Suppressor macrophage treated with lipopolysaccharide for 1 hour (primary cell): ENCODE data around the gene RNF5.
"Not testable (repeated sequence)": the region's sequence is repeated elsewhere in the genome, so short reads cannot be mapped to it uniquely, and the experiment has no call there.

Experiments
- DNase-seq, 3 donors: peaks; one replicate each; pipeline ENCODE4 v3.0.0-alpha.2; 2020 to 2022

Gene RNF5

GRCh38 chr6:32176476-32177182 lies 1.6 kb upstream of the RNF5 start:
- peak in 1 of 3 donors; percentile 29 for DNase-seq

- peak in 1 of 3 donors; percentile 55 for DNase-seq
Measured at GRCh38 chr6:32177183-32177787, 920 bp upstream of the RNF5 start.

- DNase-seq, result no peak
Measured at GRCh38 chr6:32178547-32179440, 589 bp downstream of the RNF5 start.

GRCh38 chr6:32179766-32180405 lies 1.7 kb downstream of the RNF5 start:
- DNase-seq, result no peak

GRCh38 chr6:32181148-32181702 lies 3.0 kb downstream of the RNF5 start:
- DNase-seq, result no peak

- DNase-seq, result no peak
Measured at GRCh38 chr6:32181915-32182529, 3.8 kb downstream of the RNF5 start.

- no peak for DNase-seq
Measured at GRCh38 chr6:32182555-32182981, 4.4 kb downstream of the RNF5 start.

- no peak for DNase-seq
Measured at GRCh38 chr6:32183030-32183429, 4.8 kb downstream of the RNF5 start.

GRCh38 chr6:32183483-32184083 lies 5.4 kb downstream of the RNF5 start:
- no peak for DNase-seq

GRCh38 chr6:32184084-32184640 lies 6.0 kb downstream of the RNF5 start, which contains the start of gene AGER:
Gene AGER, minus strand, starts transcription at chr6:32184253. Its CDS starts 31 bp downstream, at chr6:32184222.
- no peak for DNase-seq

- peak; percentile 76 to 89 (median 87) for DNase-seq
Measured at GRCh38 chr6:32185681-32186131, 7.5 kb downstream of the RNF5 start.

- DNase-seq, result not testable (repeated sequence)
Measured at GRCh38 chr6:32186151-32186840, 8.1 kb downstream of the RNF5 start.

GRCh38 chr6:32187009-32187709 lies 9.0 kb downstream of the RNF5 start:
- DNase-seq, result no peak

GRCh38 chr6:32187725-32188380 lies 9.6 kb downstream of the RNF5 start:
- not testable (repeated sequence) for DNase-seq

- DNase-seq, result peak in 1 of 3 donors; percentile 47
Measured at GRCh38 chr6:32188381-32189068, 10.3 kb downstream of the RNF5 start.

- no peak for DNase-seq
Measured at GRCh38 chr6:32189069-32189741, 11.0 kb downstream of the RNF5 start.

GRCh38 chr6:32189742-32190053 lies 11.5 kb downstream of the RNF5 start:
- no peak for DNase-seq
